NOMO-1 treated with DMSO at 0.1 percent for 48 hours (cell line): Measurements from ENCODE around the gene PAXIP1.
A peak's percentile ranks its signal among the peaks of the same experiment; 100 is the strongest.
"Not testable (repeated sequence)": the region's sequence is repeated elsewhere in the genome, so short reads cannot be mapped to it uniquely, and the experiment has no call there.

Experiments
- DNase-seq: peaks from one replicate; lab custom pipeline; 2025; ENCODE audit not compliant: unreplicated experiment; lab: John Stamatoyannopoulos, UW

PAXIP1 gene, protein sequence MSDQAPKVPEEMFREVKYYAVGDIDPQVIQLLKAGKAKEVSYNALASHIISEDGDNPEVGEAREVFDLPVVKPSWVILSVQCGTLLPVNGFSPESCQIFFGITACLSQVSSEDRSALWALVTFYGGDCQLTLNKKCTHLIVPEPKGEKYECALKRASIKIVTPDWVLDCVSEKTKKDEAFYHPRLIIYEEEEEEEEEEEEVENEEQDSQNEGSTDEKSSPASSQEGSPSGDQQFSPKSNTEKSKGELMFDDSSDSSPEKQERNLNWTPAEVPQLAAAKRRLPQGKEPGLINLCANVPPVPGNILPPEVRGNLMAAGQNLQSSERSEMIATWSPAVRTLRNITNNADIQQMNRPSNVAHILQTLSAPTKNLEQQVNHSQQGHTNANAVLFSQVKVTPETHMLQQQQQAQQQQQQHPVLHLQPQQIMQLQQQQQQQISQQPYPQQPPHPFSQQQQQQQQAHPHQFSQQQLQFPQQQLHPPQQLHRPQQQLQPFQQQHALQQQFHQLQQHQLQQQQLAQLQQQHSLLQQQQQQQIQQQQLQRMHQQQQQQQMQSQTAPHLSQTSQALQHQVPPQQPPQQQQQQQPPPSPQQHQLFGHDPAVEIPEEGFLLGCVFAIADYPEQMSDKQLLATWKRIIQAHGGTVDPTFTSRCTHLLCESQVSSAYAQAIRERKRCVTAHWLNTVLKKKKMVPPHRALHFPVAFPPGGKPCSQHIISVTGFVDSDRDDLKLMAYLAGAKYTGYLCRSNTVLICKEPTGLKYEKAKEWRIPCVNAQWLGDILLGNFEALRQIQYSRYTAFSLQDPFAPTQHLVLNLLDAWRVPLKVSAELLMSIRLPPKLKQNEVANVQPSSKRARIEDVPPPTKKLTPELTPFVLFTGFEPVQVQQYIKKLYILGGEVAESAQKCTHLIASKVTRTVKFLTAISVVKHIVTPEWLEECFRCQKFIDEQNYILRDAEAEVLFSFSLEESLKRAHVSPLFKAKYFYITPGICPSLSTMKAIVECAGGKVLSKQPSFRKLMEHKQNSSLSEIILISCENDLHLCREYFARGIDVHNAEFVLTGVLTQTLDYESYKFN

GRCh38 chr7:155003092-155003375, at the start of gene PAXIP1:
TSS of gene PAXIP1 (minus strand) at chr7:155003124. CDS start at chr7:155002929, 195 bp downstream.
- no peak for DNase-seq

DNA sequence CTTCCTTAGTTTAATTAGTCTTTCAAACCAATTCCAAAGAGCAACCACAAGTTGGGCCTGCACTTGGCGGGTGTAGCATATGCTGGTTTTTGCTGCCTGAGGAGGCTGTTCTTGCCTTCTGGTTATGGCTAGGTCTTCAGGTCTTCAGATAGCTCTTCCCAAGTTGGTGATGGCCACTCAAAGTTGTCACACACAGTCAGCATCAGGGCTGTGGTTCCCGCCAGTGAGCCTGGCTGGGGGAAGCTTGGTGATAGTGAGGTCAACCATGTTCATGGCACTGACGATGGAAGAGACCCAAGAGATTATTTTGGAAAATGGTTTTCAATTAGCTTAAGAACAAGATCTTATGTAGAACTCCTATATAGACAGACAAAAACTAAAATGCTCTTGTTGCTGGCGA, 48.4 kb upstream of the PAXIP1 start:
- DNase-seq = no peak

DNA sequence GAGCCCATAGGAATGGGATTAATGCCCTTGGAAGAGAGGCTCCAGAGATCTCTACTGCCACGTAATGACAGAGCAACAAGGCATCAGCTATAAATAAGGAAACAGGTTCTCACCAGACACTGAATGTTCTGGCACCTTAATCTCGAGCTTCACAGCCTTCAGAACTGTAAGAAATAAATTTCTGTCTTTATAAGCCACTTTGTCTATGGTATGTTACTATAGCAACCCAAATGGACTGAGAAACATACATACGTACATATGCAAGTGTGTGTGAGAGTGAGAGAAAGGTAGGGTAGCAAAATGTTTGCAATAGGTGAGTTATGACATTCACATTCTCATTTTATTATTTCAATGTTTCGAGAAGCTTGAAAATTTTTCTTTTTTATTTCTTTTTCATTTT, 45.1 kb upstream of the PAXIP1 start:
- DNase-seq = no peak

GRCh38 chr7:155043756-155044155, 40.8 kb upstream of the PAXIP1 start:
- no peak for DNase-seq

- DNase-seq = no peak
Measured at GRCh38 chr7:155038335-155038734, 35.4 kb upstream of the PAXIP1 start.

DNA sequence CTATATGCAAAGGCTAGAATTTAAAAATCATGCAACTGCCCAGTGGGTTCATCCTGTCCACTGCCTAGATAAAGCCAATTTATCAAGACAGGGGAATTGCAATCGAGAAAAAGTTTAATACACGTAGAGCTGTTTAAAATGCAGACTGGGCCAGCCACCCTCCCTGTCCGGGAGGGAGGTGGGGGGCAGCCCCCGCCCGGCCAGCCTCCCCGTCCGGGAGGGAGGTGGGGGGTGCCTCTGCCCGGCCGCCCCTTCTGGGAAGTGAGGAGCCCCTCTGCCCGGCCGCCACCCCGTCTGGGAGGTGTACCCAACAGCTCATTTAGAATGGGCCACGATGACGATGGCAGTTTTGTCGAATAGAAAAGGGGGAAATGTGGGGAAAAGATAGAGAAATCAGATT, 31.6 kb upstream of the PAXIP1 start:
- not testable (repeated sequence) for DNase-seq

DNA sequence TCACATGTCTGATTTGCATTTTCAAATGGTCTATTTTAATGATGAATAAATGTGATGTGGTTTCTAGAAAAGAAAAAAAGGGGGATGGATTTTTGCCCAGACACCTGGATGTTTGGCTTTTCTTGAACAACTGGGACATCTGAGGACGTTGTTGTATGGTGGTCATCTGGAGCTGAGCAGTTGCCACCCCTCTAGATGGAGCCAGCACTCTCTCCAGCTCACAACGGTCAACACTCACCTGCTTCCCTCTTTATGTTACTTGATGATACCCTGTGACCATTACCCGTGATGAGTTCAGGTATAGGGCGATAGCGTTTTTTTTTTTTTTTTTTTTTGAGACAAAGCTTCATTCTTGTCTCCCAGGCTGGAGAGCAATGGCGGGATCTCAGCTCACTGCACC, 30.1 kb upstream of the PAXIP1 start:
- no peak for DNase-seq

GRCh38 chr7:155027879-155028278, 25.0 kb upstream of the PAXIP1 start:
- no peak for DNase-seq

DNA sequence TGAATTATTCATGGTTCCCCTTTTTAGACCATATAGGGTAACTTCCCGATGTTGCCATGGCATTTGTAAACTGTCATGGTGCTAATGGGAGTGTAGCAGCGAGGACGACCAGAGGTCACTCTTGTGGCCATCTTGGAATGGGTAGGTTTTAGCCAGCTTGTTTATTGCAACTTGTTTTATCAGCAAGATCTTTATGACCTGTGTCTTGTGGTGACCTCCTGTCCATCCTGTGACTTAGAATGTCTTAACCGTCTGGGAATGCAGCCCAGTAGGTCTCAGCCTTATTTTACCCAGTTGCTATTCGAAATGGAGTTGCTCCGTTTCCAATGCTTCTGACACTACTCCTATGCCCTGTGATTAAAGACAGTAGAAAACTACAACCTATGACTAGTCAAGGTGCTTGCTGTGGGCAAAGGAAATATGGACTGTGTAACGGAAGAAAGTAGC, 18.8 kb upstream of the PAXIP1 start:
- no peak for DNase-seq

GRCh38 chr7:155020996-155021395, 18.1 kb upstream of the PAXIP1 start:
- DNase-seq = no peak

GRCh38 chr7:155017834-155018233, 14.9 kb upstream of the PAXIP1 start:
- no peak for DNase-seq

DNA sequence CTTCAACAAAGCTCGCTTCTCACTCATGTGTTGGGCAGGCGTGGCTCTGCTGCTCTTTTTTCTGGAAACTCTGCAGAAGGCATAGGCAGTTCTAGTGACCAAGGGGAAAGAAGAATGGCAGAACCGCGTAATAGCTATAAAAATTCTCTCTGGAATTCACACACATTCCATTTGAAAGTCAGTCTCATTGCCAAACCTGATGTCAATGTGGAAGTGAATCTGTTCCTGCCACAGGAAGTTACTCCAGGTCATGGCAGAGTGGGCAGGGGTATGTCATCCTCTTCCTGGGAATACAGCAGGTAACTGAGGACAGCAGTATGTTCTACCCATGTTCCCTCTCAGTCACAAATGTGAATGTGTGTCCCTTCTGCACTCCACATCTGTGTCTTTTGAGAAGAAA, 8.2 kb upstream of the PAXIP1 start:
- no peak for DNase-seq

DNA sequence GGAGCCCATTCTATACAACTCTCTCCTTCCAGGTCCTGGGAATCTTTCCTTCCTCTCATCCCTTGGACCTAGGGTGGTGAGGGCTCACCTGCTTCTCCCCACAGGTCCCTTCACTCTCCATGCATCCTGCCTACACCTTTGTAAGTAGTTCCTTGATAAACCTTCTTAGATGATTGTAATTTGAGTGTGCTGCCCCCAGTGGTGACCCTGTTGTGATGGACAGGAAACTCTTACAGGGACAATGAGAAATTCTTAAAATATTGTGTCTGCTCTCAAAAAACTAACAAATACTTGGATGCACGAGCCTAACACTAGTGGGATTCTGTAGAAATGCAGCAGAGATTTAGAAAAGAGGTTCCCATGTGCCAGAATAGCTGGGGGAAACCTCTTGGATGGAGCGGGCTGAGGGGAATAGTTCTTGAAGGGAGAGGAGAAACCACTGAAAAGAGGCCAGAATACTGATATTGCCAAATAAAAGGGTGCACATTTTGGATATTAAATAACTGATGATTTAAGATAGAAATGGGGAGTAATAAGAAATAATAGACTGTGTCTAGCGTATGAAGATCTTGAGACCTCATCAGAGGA, 6.7 kb upstream of the PAXIP1 start:
- no peak for DNase-seq

DNA sequence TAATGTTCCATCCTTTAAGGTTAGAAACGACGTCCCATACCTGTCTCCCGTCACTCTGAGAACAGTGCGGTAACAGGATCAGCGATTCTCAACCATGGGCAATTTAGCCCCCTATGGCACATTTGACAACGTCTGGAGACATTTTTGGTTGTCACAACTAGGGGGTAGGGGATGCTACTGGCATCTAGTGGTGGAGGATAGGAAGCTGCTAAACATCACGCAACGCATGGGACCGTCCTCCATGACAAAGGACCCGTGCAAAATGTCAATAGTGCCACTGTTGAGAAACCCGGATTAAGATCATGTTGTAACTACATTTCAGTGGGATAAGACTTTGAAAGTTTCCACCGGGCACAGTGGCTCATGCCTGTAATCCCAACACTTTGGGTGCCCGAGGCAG, 5.0 kb upstream of the PAXIP1 start:
- DNase-seq = no peak

- DNase-seq = peak; percentile 22
Measured at GRCh38 chr7:155003376-155004214, 671 bp upstream of the PAXIP1 start.

- no peak for DNase-seq
Measured at GRCh38 chr7:155002411-155003091, 373 bp downstream of the PAXIP1 start.

DNA sequence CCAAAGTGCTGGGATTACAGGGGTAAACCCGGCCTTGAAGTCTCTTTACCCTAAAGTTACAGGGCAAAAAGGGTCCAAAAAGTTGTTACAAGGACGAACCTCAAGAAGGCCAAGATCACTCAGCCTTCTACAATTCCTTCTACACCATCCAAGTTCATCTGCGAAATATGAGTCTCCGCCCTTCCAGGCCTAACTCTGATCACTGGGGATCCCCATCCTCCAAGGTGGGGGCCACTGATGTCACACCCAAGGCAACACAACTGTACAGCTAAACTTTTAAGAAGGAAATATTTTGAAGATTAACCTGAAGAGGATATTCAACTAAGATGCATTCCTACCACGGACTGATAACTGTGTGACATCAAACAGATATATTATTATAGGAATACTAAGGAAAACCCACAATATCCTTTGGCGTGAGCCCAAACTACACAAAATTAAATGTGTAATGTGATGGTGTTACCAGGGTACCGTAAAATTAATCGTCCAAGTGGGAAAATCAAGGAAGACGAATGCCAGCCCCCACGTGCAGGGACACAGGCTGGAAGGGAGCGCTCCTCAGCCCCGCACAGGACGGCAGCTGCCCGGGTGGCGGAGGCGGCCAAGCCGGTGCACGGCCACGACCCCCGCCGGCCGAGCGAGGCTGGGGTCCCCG, 1.0 kb downstream of the PAXIP1 start:
- DNase-seq = no peak

DNA sequence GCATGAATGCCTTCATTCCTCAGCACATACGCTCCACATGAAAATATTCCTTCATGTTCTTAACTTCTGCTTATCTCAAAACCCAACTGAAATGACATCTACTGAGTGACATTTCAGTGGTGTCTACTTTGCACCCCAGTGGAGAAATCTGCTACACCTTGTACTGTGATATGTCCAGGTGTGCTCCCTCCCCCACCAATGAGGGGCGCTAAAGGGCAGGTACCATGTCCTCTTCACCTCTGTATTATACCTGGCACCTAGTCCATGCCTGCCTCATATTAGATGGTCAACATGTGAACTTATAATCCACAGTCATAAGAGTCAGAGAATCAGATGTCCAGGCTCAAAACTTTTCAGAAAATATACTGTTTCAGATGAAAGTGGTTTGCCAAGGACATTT, 2.1 kb downstream of the PAXIP1 start:
- no peak for DNase-seq

- no peak for DNase-seq
Measured at GRCh38 chr7:154998481-154998880, 4.4 kb downstream of the PAXIP1 start.
